ENCODE data around the gene GAB4.

Gene GAB4

DNA sequence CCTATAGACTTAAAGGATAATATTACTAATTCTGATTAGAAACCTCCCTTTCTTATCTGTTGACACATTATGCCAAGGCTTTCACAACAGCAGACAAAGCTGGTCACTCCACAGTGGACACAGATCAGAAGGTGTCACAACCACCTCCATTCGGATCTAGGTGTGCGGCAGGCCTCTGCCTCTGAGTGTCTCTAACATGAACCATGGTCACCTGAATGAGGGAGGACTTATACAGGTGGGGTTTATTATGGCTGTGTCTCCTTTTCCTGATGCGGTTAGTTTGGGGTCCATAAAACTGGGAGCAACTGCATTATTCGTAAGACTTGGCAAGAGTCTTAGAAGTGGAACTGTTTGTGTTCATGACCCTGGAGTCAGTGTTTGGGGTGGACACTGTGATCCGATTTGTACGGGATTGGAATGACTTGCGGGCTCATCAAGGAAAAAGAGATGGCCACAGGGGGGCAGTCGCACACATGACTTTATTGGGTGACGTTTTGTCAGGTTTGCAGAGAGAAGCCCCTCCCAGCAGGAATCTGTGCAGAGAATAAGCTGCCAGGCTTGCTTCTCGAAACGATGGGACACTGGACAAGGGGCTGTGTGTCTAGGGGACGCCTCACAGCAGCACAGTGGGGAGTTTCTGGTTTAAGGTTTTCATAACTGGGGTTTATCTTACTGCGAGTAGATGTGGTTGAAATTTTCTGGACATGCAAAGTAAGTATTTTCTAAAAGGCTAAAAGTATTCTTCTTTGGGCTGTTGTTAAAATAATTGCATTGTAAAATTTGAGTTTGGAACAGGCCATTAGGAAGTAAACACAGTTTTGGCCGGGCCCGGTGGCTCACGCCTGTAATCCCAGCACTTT, 90.6 kb downstream of the GAB4 start (continued):
- TF ChIP-seq, protein P1, sequence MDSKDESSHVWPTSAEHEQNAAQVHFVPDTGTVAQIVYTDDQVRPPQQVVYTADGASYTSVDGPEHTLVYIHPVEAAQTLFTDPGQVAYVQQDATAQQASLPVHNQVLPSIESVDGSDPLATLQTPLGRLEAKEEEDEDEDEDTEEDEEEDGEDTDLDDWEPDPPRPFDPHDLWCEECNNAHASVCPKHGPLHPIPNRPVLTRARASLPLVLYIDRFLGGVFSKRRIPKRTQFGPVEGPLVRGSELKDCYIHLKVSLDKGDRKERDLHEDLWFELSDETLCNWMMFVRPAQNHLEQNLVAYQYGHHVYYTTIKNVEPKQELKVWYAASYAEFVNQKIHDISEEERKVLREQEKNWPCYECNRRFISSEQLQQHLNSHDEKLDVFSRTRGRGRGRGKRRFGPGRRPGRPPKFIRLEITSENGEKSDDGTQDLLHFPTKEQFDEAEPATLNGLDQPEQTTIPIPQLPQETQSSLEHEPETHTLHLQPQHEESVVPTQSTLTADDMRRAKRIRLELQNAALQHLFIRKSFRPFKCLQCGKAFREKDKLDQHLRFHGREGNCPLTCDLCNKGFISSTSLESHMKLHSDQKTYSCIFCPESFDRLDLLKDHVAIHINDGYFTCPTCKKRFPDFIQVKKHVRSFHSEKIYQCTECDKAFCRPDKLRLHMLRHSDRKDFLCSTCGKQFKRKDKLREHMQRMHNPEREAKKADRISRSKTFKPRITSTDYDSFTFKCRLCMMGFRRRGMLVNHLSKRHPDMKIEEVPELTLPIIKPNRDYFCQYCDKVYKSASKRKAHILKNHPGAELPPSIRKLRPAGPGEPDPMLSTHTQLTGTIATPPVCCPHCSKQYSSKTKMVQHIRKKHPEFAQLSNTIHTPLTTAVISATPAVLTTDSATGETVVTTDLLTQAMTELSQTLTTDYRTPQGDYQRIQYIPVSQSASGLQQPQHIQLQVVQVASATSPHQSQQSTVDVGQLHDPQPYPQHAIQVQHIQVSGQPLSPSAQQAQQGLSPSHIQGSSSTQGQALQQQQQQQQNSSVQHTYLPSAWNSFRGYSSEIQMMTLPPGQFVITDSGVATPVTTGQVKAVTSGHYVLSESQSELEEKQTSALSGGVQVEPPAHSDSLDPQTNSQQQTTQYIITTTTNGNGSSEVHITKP (tag by site-specific recombination; IDR thresholded peaks at IDR 0.05): peak; percentile 65
- TF ChIP-seq, protein P2, sequence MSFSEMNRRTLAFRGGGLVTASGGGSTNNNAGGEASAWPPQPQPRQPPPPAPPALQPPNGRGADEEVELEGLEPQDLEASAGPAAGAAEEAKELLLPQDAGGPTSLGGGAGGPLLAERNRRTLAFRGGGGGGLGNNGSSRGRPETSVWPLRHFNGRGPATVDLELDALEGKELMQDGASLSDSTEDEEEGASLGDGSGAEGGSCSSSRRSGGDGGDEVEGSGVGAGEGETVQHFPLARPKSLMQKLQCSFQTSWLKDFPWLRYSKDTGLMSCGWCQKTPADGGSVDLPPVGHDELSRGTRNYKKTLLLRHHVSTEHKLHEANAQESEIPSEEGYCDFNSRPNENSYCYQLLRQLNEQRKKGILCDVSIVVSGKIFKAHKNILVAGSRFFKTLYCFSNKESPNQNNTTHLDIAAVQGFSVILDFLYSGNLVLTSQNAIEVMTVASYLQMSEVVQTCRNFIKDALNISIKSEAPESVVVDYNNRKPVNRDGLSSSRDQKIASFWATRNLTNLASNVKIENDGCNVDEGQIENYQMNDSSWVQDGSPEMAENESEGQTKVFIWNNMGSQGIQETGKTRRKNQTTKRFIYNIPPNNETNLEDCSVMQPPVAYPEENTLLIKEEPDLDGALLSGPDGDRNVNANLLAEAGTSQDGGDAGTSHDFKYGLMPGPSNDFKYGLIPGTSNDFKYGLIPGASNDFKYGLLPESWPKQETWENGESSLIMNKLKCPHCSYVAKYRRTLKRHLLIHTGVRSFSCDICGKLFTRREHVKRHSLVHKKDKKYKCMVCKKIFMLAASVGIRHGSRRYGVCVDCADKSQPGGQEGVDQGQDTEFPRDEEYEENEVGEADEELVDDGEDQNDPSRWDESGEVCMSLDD (tag by site-specific recombination; IDR thresholded peaks at IDR 0.05): no peak
- no peak for TF ChIP-seq ZNF561 (tag by site-specific recombination; IDR thresholded peaks at IDR 0.05; ENCODE audit: borderline replicate concordance)
- TF ChIP-seq ZNF140 (tag by site-specific recombination; IDR thresholded peaks at IDR 0.05): no peak
- no peak for TF ChIP-seq TRIM28 (IDR thresholded peaks at IDR 0.05; ENCODE audit: borderline replicate concordance, low read length)
- TF ChIP-seq, protein P3, sequence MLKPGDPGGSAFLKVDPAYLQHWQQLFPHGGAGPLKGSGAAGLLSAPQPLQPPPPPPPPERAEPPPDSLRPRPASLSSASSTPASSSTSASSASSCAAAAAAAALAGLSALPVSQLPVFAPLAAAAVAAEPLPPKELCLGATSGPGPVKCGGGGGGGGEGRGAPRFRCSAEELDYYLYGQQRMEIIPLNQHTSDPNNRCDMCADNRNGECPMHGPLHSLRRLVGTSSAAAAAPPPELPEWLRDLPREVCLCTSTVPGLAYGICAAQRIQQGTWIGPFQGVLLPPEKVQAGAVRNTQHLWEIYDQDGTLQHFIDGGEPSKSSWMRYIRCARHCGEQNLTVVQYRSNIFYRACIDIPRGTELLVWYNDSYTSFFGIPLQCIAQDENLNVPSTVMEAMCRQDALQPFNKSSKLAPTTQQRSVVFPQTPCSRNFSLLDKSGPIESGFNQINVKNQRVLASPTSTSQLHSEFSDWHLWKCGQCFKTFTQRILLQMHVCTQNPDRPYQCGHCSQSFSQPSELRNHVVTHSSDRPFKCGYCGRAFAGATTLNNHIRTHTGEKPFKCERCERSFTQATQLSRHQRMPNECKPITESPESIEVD (tag by site-specific recombination; IDR thresholded peaks at IDR 0.05): no peak
- TF ChIP-seq, protein P4, sequence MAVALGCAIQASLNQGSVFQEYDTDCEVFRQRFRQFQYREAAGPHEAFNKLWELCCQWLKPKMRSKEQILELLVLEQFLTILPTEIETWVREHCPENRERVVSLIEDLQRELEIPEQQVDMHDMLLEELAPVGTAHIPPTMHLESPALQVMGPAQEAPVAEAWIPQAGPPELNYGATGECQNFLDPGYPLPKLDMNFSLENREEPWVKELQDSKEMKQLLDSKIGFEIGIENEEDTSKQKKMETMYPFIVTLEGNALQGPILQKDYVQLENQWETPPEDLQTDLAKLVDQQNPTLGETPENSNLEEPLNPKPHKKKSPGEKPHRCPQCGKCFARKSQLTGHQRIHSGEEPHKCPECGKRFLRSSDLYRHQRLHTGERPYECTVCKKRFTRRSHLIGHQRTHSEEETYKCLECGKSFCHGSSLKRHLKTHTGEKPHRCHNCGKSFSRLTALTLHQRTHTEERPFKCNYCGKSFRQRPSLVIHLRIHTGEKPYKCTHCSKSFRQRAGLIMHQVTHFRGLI (tag by site-specific recombination; IDR thresholded peaks at IDR 0.05): no peak
- TF ChIP-seq GFI1B (tag by site-specific recombination; IDR thresholded peaks at IDR 0.05): 0 out of 2 replicates have a peak, but pooled peaks have one; percentile 11
- TF ChIP-seq, protein P5, sequence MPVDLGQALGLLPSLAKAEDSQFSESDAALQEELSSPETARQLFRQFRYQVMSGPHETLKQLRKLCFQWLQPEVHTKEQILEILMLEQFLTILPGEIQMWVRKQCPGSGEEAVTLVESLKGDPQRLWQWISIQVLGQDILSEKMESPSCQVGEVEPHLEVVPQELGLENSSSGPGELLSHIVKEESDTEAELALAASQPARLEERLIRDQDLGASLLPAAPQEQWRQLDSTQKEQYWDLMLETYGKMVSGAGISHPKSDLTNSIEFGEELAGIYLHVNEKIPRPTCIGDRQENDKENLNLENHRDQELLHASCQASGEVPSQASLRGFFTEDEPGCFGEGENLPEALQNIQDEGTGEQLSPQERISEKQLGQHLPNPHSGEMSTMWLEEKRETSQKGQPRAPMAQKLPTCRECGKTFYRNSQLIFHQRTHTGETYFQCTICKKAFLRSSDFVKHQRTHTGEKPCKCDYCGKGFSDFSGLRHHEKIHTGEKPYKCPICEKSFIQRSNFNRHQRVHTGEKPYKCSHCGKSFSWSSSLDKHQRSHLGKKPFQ (tag by site-specific recombination; IDR thresholded peaks at IDR 0.05): no peak
- no peak for TF ChIP-seq ZNF133 (tag by site-specific recombination; IDR thresholded peaks at IDR 0.05)
- TF ChIP-seq, protein P6, sequence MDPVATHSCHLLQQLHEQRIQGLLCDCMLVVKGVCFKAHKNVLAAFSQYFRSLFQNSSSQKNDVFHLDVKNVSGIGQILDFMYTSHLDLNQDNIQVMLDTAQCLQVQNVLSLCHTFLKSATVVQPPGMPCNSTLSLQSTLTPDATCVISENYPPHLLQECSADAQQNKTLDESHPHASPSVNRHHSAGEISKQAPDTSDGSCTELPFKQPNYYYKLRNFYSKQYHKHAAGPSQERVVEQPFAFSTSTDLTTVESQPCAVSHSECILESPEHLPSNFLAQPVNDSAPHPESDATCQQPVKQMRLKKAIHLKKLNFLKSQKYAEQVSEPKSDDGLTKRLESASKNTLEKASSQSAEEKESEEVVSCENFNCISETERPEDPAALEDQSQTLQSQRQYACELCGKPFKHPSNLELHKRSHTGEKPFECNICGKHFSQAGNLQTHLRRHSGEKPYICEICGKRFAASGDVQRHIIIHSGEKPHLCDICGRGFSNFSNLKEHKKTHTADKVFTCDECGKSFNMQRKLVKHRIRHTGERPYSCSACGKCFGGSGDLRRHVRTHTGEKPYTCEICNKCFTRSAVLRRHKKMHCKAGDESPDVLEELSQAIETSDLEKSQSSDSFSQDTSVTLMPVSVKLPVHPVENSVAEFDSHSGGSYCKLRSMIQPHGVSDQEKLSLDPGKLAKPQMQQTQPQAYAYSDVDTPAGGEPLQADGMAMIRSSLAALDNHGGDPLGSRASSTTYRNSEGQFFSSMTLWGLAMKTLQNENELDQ (tag by site-specific recombination; IDR thresholded peaks at IDR 0.05; ENCODE audit: low read depth): no peak
- TF ChIP-seq ZNF596 (tag by site-specific recombination; IDR thresholded peaks at IDR 0.05): no peak
- TF ChIP-seq, protein P7, sequence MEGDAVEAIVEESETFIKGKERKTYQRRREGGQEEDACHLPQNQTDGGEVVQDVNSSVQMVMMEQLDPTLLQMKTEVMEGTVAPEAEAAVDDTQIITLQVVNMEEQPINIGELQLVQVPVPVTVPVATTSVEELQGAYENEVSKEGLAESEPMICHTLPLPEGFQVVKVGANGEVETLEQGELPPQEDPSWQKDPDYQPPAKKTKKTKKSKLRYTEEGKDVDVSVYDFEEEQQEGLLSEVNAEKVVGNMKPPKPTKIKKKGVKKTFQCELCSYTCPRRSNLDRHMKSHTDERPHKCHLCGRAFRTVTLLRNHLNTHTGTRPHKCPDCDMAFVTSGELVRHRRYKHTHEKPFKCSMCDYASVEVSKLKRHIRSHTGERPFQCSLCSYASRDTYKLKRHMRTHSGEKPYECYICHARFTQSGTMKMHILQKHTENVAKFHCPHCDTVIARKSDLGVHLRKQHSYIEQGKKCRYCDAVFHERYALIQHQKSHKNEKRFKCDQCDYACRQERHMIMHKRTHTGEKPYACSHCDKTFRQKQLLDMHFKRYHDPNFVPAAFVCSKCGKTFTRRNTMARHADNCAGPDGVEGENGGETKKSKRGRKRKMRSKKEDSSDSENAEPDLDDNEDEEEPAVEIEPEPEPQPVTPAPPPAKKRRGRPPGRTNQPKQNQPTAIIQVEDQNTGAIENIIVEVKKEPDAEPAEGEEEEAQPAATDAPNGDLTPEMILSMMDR (tag by site-specific recombination; IDR thresholded peaks at IDR 0.05): 0 out of 2 replicates have a peak, but pooled peaks have one; percentile 40
